IPS-NIHi11 (cell line): ENCODE measurements around the gene C2CD2L.
A peak's percentile ranks its signal among the peaks of the same experiment; 100 is the strongest.
"Not testable (repeated sequence)": the region's sequence is repeated elsewhere in the genome, so short reads cannot be mapped to it uniquely, and the experiment has no call there.

Experiments used
- DNase-seq: peaks from one replicate; pipeline ENCODE4 v3.0.0; 2012; ENCODE audit warnings: mixed read lengths, low spot score

C2CD2L gene

DNA sequence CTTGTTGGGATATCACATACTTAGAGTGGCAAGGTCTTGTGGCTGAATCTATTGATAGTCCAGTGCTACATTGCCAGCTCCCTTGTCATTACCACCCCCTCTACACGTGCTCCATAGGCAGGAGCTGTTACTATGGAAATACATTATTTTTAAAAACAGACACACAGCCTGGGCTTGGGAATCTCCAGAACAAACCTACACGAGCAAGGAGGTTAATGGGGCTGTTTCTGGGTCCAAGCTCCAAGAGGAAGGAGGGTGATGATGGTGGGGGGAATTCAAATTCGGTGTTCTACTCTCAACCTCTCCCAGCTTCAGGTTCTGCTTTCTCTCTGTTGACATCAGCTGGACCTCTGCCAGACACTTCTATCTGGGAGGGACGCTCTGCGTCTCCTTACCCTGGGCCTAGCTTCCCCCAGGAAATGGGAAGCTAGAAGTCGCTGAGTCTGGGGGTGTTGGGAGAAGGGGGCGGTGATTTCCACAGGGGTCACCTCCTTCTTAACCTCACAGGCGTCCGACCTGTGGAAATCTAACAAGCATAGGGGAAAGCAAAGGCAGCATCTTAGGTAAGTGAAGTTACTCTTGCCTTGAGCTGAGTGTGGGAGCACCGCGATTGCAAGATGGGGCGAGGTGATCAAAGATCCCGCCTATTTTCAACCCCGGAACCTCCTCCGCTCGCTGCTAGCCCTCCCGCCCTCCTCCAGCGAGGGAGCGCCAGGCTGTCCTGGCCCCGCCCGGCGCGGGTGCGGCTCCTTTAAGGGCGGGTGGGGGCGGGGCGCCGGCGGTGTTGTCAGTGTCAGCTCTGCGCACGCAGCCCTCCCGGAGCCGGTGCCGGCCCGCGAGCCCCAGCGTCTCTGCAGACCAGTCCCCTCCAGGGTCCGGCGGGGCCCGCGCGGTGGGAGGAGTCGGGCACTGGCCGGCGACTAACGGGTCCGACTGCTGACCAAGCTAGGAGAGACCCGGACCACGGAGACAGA, at the start of gene C2CD2L:
C2CD2L (plus strand) TSS at position 781 of the 974 bp plus-strand sequence. CDS start 398 bp downstream, outside the sequence.
- peak; percentile 97 for DNase-seq

DNA sequence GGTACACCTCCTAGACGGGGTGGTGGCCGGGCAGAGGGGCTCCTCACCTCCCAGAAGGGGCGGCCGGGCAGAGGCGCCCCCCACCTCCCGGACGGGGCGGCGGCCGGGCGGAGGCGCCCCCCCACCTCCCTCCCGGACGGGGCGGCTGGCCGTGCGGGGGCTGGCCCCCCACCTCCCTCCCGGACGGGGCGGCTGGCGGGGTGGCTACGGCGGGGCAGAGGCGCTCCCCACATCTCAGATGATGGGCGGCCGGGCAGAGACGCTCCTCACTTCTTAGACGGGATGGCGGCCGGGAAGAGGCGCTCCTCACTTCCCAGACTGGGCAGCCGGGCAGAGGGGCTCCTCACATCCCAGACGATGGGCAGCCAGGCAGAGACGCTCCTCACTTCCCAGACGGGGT, 48.0 kb upstream of the C2CD2L start:
- DNase-seq = not testable (repeated sequence)

DNA sequence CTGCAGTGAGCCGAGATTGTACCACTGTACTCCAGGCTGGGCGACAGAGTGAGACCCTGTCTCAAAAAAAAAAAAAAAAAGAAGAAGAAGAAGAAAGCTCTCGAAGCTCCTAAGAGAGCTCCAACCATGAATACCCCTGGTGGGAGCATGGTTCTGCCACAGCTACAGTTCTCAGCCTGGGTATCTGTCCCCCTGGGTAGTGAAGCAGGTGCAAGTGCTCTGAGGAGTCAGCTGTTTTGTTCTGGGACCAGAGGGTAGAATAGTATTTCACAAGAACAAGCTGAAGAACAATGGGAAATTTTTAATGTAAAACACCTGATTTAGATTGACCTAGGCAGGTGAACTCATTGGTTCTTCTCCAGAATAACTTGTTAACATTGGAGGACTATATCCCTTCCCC, 45.9 kb upstream of the C2CD2L start:
- no peak for DNase-seq

DNA sequence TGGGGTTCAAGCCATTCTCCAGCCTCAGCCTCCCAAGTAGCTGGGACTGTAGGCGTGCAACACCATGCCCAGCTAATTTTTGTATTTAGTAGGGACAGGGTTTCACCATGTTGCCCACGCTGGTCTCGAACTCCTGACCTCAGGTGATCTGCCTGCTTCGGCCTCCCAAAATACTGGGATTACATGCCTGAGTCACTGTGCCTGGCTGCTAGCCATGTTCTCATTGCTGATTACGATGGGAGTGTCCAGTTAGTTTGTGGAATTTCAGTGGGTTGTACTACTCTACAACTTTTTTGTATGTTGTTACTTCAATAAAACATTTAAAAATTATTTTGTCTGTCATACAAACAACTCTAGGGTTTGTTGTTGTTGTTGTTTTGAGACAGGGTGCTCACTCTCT, 44.4 kb upstream of the C2CD2L start:
- DNase-seq = no peak

DNA sequence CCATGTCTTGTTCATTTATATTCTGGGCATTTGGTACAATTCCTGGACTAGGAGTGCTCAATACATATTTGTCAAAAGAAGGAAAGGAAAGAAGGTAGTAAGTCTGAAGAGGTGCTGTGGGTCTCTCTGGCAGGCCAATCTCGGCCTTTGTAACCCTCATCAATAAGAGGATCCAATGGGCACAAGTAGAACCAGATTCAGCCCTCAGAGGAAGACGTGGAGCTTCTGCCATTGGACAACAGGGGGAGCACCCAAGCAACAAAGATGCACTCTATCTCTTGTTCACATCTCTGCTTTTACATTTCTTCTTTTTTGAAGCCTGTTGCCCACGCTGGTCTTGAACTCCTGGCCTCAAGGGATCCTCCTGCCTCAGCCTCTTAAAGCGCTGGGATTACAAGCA, 41.8 kb upstream of the C2CD2L start:
- peak; percentile 33 for DNase-seq

DNA sequence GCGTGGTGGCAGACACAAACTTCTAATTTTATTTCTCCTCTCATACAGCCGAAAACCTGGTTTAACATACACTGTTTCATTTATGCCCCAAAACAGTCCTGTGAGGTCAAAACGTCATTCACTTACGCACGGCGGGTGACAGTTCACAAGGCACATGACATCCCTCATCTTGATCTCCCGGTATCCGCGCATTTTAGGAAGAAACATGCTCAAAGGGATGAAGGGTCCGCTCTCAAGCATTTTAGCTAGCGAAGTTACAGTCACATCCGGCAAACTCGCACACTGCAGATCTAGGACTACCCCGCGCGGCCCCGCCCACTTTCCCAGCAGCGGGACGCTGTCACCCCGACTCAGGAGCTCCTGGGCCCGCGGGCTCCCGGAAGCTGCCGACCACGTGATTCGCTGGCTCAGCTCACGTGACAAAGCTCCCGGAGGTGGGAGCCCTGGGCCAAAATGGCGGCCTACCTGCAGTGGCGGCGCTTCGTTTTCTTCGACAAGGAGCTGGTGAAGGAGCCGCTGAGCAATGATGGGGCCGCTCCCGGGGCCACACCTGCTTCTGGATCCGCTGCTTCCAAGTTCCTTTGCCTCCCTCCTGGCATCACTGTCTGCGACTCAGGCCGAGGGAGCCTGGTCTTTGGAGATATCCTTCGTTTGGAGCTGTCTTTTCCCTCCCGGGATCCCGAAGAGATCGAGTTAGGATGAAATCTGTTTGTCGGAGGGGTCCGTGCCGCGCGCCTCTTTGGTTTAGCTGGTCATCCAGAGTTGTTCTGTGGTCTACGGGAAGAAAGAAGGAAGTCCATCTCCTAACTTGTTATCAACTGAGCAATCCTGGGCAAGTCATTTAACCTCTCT, 39.5 kb upstream of the C2CD2L start, which contains the start of gene VPS11:
VPS11 (plus strand) TSS at position 448 of the 852 bp plus-strand sequence; CDS start at position 454, 6 bp downstream.
- DNase-seq = peak; percentile 99

DNA sequence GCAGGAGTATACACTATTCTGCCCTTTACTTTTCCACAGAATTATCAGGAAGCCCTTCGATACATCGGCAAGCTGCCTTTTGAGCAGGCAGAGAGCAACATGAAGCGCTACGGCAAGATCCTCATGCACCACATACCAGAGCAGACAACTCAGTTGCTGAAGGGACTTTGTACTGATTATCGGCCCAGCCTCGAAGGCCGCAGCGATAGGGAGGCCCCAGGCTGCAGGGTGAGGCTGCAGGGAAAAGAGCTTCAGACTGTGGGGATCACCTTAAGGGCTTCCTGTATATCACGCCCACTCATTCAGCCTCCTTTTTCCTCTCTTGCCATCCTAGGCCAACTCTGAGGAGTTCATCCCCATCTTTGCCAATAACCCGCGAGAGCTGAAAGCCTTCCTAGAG, 29.3 kb upstream of the C2CD2L start:
- DNase-seq = no peak

DNA sequence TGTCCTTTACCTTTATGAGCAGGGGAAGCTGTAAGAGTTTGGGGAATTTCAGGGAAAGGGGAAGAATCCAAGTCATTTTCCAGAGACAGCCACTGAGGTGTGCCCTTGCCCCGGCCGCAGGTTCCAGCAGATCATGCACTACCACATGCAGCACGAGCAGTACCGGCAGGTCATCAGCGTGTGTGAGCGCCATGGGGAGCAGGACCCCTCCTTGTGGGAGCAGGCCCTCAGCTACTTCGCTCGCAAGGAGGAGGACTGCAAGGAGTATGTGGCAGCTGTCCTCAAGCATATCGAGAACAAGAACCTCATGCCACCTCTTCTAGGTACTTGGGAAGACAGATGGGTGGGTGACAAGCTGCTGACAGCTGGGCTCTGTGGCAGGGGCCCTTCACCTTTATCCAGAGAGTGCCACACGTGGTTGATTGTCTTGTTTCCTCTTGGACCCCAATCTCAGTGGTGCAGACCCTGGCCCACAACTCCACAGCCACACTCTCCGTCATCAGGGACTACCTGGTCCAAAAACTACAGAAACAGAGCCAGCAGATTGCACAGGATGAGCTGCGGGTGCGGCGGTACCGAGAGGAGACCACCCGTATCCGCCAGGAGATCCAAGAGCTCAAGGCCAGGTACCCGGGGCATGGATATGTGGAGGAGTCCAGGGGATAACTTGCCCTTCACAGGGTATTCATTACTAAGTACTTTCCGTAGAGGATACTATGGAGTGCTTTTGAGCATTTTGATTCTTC, 28.3 kb upstream of the C2CD2L start:
- no peak for DNase-seq

DNA sequence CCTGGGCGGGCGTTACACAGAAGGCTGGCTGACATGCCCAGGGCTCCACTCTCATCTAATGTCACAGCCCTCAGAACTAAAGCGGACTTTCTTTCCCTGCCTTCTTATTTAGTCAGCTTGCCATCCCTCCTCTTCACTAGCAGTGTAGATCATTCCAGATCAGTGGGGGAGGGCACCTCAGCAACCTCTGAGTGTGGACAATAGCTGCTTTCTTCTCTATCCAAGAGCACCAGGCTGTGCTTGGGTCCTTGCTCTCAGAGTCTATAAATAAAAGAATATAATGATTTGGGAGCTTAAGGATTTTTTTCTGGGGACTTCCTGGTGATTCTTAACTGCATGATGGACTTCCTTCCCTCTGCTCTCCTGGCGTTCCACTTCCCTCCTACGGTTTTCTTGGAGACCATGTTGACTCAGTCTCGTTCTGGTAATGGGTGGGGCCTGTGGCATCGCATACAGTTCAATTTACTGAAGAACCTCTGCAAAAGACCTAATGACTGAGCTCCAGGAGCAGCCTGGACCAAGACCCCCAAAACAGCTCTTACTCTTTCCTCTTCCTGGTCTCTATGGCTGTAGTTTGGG, 25.4 kb upstream of the C2CD2L start:
- no peak for DNase-seq

DNA sequence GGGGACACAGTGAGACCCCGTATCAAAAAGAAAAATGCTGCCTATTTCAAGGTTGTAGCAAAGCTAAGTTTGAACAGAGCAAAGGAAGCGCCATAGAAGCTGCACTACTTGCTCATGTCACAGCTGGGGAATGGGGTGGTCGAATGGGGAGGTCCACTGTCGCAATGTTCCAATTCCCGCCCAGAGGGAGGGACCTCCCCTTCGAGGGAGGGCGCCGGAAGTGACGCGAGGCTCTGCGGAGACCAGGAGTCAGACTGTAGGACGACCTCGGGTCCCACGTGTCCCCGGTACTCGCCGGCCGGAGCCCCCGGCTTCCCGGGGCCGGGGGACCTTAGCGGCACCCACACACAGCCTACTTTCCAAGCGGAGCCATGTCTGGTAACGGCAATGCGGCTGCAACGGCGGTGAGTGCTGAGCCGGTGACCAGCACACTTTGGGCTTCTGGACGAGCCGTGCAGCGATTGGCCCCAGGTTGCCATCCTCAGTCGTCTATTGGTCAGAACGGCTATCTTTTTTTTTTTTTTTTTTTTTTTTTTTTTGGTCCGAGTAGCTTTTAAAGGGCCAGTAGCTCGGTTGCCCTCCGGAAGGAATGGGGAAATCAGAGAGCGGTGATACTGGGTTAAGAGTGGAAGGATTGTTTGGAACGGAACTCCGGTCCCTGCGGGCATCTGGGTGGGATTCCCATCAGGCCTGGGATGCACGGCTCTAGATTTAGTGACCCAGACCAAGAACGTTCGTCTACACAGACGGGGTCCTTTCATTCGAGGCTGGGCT, 22.3 kb upstream of the C2CD2L start, which contains the start of gene HMBS:
HMBS (plus strand) TSS at position 219 of the 774 bp plus-strand sequence; CDS start at position 372, 153 bp downstream.
- DNase-seq = peak; percentile 92

DNA sequence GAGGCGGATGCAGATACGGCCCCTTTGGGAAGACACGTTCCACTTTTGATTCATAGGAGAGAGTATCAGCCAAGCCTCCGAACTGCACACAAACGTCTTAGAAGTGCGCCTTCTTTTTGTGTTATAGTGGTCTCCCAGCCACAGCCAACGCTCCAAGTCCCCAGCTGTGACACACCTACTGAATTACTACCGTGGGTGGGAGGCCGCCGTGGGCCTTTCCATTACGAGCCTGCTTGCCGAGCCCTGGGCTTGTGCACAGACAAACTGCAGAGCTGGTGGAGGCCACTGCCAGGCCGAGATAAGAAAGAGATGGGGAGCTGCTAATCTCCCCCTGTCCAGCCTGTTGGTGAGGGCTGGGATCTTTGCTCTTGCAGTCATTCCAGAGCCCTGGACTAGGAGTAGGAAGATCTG, 21.7 kb upstream of the C2CD2L start:
- no peak for DNase-seq

DNA sequence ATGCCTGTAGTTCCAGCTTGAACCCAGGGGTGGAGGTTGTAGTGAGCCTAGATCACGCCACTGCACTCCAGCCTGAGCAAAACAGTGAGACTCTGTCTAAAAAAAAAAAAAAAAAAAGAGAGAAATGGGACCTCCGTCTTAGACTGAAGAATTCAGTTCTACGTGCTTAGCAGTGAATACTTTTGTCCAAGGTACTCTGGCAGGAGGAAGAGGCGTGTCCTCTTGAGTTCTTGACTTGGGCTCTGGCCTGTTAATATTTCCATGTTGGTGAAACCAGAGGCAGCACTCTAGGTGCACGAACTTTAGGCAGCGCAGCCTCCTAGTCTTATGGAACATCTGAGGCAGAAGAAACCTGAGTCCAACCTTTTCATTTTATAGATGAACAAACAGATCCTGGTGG, 20.0 kb upstream of the C2CD2L start:
- DNase-seq = no peak

DNA sequence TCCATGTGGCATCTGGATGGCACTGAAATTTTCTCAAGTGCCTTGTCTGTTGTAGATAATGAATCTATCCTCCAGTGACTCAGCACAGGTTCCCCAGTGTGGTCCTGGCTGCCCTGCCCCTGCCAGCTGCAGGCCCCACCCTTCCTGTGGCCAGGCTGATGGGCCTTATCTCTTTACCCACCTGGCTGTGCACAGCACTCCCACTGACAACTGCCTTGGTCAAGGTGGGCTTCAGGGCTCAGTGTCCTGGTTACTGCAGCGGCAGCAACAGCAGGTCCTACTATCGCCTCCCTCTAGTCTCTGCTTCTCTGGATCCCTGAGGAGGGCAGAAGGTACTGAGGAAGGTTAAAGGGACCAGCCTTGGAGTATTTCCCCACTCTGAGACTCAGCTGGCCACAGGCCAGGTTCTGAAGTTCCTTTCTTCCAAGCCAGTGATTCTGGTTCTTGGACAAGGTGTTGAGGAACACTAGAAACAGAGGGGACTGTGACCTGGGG, 19.4 kb upstream of the C2CD2L start:
- DNase-seq = no peak

DNA sequence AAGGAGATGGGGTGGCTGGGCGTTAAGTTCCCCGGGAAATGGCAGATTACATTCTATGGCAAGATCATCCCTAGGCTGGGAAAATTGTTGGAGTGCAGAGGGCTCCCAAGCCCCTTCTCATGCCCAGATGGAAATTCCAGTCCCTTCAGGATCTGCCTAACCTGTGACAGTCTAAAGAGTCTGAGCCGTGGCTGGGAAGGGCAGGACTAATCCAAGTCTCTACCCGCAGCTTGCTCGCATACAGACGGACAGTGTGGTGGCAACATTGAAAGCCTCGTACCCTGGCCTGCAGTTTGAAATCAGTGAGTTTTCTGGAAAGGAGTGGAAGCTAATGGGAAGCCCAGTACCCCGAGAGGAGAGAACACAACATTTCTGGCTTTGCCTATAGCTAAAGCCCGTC, 18.7 kb upstream of the C2CD2L start:
- no peak for DNase-seq

DNA sequence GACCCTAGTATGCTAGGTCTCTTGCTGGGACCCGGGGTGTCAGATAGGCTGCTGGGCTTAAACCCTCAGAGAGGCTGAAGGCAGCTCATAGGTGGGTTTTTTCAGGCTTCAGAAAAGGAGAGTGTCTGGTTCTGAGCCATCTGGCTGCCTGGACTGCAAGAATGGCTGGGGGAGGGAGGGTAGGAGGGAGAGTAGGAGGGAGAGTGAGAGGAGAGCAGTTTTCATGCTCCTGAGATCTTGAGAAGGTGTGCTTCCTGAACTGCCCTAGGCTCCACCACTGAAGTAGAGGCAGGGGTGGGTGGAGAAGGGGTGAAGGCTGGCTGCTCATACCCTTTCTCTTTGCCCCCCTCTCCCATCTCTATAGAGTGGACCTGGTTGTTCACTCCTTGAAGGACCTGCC, 17.8 kb upstream of the C2CD2L start:
- no peak for DNase-seq

DNA sequence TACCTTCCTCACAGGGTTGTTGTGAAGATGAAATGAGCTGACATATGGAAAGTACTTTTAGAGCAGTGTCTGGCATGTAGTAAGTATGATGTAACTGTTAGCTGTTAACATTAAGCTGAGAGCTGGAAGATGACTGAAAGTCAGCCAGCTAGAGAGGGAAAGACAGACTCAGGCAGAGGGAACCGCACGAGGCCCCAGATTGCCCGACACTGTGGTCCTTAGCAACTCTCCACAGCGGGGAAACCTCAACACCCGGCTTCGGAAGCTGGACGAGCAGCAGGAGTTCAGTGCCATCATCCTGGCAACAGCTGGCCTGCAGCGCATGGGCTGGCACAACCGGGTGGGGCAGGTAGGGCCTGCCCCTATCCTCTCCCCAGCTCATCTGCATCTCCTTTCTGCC, 16.0 kb upstream of the C2CD2L start:
- DNase-seq = no peak

DNA sequence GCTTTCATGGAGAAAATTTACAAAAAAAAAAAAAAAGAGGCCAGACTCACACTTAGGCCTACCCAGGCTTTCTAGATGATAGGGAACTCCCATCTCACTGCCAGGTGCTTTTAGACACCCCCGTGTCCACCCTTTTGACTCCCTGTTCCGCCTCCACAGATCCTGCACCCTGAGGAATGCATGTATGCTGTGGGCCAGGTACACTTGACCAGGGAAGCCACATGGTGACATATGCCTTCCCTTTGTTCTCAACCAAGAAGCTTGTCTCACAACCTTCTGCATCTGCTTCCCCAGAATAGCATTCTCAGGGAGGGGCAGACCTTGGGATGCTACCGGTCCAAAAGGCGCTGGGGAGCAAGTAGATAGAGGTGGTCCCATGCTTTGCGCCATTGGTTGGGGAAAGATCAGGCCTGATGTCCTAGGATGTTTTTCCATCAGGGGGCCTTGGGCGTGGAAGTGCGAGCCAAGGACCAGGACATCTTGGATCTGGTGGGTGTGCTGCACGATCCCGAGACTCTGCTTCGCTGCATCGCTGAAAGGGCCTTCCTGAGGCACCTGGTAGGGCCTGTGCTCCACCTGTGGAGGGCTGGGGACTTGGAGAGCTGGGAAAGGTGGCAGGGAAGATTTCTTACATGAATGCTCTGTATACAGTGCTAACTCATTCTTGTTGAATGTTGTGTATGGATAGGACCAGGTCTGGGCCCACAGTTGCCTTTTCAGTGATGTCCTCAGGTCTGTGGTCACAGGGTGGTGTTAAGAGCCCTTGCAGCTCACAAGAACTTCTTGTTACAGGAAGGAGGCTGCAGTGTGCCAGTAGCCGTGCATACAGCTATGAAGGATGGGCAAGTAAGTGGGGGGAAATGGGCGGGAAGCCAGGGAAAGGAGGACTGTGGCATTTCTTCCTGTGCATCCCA, 14.9 kb upstream of the C2CD2L start:
- DNase-seq = no peak

DNA sequence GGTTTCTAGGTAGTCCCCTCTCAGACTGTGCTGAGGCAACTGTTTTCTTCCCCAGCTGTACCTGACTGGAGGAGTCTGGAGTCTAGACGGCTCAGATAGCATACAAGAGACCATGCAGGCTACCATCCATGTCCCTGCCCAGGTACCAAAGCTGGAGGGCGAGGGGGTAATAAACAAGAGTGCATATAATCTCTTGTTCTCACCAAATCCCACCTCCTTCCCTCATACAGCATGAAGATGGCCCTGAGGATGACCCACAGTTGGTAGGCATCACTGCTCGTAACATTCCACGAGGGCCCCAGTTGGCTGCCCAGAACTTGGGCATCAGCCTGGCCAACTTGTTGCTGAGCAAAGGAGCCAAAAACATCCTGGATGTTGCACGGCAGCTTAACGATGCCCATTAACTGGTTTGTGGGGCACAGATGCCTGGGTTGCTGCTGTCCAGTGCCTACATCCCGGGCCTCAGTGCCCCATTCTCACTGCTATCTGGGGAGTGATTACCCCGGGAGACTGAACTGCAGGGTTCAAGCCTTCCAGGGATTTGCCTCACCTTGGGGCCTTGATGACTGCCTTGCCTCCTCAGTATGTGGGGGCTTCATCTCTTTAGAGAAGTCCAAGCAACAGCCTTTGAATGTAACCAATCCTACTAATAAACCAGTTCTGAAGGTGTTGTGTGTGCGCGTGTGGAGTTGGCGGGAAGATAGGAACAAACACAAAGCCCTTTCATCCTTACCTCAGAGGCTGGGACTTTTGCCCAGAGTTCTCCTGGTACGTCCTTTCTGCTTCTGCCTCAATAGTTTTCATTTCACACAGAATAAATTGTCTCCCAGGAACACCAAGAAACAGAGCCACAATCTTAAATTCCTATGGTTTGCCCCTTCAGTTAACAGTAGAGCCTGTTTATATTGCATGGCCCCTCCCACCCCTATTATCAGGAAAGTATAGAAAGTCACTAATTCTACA, 14.0 kb upstream of the C2CD2L start:
- no peak for DNase-seq
